HEK293 (cell line): ENCODE measurements around the gene PKNOX2.

Experiments used
- RBAK ChIP-seq: fragments of 450-650 bp; formaldehyde crosslinking; IDR thresholded peaks from 2 replicates; pipeline ENCODE4 v1.5.1; 2016; ENCODE audit warnings: missing biosample characterization, missing genetic modification characterization
- REPIN1 ChIP-seq: fragments of 450-650 bp; formaldehyde crosslinking; IDR thresholded peaks from 2 replicates; pipeline ENCODE4 v1.5.1; 2017; ENCODE audit warnings: missing biosample characterization, missing genetic modification characterization, low read depth
- ZNF274 ChIP-seq, 2 experiments: fragments of 200-500 bp in 1 of 2; fragments of 450-650 bp in 1 of 2; sonication (Bioruptor generic) in 1 of 2; formaldehyde crosslinking in 1 of 2; IDR thresholded peaks; 2 replicates each; pipeline versions ENCODE4 v1.5.1 to v1.6.1; 2014 to 2016; ENCODE audit warnings: borderline replicate concordance in 1 of 2, inconsistent platforms in 1 of 2, low read length in 1 of 2, missing biosample characterization in 1 of 2, missing genetic modification characterization in 1 of 2
- ZNF302 ChIP-seq: fragments of 450-650 bp; formaldehyde crosslinking; IDR thresholded peaks from 2 replicates; pipeline ENCODE4 v1.5.1; 2016; ENCODE audit warnings: missing biosample characterization, missing genetic modification characterization, low read depth
- ZNF677 ChIP-seq: fragments of 450-650 bp; IDR thresholded peaks from 2 replicates; pipeline ENCODE4 v1.5.0; 2018; ENCODE audit warnings: missing biosample characterization, mild to moderate bottlenecking, missing genetic modification characterization, moderate library complexity
- ZNF785 ChIP-seq: fragments of 450-650 bp; formaldehyde crosslinking; IDR thresholded peaks from 2 replicates; pipeline ENCODE4 v1.5.1; 2016; ENCODE audit warnings: missing biosample characterization, missing genetic modification characterization
- TF ChIP-seq, protein P1 (sequence below): fragments of 450-650 bp; formaldehyde crosslinking; IDR thresholded peaks from 2 replicates; pipeline ENCODE4 v1.5.1; 2016; ENCODE audit warnings: missing biosample characterization, missing genetic modification characterization
- TF ChIP-seq, protein P2 (sequence below): fragments of 450-650 bp; IDR thresholded peaks from 2 replicates; pipeline ENCODE4 v1.5.1; 2018; ENCODE audit warnings: missing biosample characterization, mild to moderate bottlenecking, missing genetic modification characterization
- TF ChIP-seq, protein P3 (sequence below): fragments of 450-650 bp; formaldehyde crosslinking; IDR thresholded peaks from 2 replicates; pipeline ENCODE4 v1.5.1; 2016; ENCODE audit warnings: missing biosample characterization, missing genetic modification characterization

DNA sequence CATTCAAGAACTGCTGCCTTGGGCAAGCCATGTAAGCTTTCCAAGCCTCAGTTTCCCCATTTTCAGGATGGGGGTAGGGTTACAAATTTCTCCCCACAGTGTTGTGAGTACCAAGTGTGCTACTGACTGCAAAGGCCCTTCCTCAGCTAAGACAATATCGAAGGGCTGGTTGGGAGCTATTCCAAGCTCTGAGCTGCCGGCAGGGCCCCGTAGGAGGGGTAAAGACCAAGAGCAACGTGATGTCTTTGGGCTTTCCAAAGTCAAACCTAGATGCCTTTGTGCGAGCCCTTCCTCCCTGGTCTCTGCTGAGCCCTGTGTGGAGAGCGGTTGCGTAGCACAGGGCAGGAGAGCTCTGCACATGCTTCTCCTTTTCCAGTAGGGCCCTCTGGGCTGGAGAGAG, 29.3 kb downstream of the PKNOX2 start:
- TF ChIP-seq, protein P1, sequence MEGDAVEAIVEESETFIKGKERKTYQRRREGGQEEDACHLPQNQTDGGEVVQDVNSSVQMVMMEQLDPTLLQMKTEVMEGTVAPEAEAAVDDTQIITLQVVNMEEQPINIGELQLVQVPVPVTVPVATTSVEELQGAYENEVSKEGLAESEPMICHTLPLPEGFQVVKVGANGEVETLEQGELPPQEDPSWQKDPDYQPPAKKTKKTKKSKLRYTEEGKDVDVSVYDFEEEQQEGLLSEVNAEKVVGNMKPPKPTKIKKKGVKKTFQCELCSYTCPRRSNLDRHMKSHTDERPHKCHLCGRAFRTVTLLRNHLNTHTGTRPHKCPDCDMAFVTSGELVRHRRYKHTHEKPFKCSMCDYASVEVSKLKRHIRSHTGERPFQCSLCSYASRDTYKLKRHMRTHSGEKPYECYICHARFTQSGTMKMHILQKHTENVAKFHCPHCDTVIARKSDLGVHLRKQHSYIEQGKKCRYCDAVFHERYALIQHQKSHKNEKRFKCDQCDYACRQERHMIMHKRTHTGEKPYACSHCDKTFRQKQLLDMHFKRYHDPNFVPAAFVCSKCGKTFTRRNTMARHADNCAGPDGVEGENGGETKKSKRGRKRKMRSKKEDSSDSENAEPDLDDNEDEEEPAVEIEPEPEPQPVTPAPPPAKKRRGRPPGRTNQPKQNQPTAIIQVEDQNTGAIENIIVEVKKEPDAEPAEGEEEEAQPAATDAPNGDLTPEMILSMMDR (tag by site-specific recombination) = no peak
- TF ChIP-seq, protein P2, sequence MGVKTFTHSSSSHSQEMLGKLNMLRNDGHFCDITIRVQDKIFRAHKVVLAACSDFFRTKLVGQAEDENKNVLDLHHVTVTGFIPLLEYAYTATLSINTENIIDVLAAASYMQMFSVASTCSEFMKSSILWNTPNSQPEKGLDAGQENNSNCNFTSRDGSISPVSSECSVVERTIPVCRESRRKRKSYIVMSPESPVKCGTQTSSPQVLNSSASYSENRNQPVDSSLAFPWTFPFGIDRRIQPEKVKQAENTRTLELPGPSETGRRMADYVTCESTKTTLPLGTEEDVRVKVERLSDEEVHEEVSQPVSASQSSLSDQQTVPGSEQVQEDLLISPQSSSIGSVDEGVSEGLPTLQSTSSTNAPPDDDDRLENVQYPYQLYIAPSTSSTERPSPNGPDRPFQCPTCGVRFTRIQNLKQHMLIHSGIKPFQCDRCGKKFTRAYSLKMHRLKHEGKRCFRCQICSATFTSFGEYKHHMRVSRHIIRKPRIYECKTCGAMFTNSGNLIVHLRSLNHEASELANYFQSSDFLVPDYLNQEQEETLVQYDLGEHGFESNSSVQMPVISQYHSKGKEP = no peak
- TF ChIP-seq ZNF677 (tag by site-specific recombination) (no peak), ZNF274 (IDR thresholded peaks at IDR 0.05; ENCODE audit: low read length) (no peak), ZNF274 (tag by site-specific recombination; IDR thresholded peaks at IDR 0.05; ENCODE audit: borderline replicate concordance) (no peak), RBAK (tag by site-specific recombination) (no peak), ZNF785 (tag by site-specific recombination) (no peak), ZNF302 (no peak), REPIN1 (tag by site-specific recombination) (no peak)
- TF ChIP-seq, protein P3, sequence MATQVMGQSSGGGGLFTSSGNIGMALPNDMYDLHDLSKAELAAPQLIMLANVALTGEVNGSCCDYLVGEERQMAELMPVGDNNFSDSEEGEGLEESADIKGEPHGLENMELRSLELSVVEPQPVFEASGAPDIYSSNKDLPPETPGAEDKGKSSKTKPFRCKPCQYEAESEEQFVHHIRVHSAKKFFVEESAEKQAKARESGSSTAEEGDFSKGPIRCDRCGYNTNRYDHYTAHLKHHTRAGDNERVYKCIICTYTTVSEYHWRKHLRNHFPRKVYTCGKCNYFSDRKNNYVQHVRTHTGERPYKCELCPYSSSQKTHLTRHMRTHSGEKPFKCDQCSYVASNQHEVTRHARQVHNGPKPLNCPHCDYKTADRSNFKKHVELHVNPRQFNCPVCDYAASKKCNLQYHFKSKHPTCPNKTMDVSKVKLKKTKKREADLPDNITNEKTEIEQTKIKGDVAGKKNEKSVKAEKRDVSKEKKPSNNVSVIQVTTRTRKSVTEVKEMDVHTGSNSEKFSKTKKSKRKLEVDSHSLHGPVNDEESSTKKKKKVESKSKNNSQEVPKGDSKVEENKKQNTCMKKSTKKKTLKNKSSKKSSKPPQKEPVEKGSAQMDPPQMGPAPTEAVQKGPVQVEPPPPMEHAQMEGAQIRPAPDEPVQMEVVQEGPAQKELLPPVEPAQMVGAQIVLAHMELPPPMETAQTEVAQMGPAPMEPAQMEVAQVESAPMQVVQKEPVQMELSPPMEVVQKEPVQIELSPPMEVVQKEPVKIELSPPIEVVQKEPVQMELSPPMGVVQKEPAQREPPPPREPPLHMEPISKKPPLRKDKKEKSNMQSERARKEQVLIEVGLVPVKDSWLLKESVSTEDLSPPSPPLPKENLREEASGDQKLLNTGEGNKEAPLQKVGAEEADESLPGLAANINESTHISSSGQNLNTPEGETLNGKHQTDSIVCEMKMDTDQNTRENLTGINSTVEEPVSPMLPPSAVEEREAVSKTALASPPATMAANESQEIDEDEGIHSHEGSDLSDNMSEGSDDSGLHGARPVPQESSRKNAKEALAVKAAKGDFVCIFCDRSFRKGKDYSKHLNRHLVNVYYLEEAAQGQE (tag by site-specific recombination) = no peak
